Activated CD4-positive, alpha-beta T cell treated with anti-CD3 and anti-CD28 coated beads, Interleukin-2, amount 50 U/mL, for 16 hours (primary cell): Measurements from ENCODE around the gene THADA.

Experiments
- DNase-seq: peaks from one replicate; pipeline ENCODE4 v3.0.0-alpha.2; 2020

THADA gene

DNA sequence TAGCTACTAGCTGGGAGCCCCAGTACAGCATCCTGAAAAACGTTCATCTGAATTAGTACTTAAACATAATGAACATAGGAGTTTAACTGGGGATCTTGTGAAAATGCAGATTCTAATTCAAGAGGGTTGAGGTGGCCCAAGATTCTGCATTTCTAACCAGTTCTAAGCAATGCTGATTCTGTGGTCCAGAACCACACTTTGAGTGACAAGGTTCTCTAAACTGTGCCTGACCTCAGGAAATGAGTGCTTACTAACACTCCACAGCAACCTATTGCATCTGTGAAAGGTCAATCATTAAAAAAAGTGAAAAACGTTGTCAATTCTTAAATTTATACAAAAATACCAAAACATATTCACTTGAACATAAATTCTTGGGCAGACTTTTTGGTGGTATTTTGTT is 212.3 kb downstream of the THADA start:
- no peak for DNase-seq

DNA sequence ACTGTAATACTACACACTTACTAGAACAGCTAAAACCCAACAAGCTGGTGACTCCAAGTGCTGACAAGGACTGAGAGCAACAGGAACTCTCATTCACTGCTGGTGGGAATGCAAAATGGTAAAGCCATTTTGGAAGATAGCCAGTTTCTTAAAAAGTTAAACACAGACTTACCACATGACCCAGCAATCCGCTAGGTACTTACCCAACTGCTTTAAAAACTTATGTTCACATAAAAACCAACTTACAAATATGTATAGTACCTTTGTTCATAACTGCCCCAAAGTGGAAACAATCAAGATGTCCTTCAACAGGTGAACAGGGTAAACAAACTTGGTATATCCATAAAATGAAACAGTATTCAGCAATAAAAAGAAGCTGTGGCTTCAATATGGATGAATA is 216.3 kb downstream of the THADA start:
- no peak for DNase-seq

DNA sequence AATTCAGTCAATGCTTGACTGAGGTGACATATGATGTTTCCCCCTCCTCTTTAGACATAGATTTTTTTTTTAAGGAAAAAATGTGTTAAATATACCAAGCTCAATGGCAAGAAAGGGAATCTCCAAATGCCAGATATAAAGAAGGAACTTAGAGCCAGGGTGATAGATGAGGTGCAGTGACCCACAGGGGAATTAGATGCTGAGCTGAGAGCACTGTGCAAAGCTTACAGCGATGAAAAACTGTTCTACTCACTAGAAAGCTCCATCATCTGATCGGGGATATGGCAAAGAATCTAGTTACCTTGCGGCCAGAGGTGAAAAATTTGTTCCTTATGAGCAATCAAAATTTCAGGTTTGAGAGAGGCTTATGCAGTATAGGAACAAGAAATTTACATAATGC is 218.5 kb downstream of the THADA start:
- no peak for DNase-seq

DNA sequence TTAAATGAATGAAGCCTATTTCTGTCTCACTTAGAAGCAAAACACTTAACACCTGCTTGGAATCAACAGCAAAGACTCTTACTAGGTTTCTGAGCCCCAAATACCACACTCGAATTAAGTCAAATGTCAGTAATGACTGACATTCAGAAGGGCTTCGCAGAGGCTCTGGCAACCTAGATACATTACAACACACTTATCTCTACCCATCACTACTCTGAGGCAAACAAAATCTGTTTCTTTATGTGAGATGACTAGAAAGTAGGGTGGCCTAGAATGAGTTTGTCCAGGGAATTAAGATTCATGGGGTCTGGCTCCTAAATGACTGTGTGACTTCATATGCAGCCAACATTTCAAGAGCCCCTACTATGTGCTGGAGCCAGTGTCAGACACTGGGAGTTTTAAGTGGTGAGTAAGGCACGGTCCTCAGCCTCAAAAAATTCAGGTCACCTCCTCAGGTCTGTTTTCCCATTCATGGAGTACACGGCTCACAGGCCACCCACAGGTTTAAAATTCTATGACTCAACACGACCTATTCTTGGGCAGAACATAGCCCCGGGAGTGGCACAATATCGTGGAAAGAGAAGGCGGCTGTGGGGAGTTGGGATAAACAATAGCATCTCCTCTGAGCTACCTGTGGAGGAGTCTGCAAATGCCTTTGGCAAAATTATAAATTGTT is 219.2 kb downstream of the THADA start:
- DNase-seq: no peak

DNA sequence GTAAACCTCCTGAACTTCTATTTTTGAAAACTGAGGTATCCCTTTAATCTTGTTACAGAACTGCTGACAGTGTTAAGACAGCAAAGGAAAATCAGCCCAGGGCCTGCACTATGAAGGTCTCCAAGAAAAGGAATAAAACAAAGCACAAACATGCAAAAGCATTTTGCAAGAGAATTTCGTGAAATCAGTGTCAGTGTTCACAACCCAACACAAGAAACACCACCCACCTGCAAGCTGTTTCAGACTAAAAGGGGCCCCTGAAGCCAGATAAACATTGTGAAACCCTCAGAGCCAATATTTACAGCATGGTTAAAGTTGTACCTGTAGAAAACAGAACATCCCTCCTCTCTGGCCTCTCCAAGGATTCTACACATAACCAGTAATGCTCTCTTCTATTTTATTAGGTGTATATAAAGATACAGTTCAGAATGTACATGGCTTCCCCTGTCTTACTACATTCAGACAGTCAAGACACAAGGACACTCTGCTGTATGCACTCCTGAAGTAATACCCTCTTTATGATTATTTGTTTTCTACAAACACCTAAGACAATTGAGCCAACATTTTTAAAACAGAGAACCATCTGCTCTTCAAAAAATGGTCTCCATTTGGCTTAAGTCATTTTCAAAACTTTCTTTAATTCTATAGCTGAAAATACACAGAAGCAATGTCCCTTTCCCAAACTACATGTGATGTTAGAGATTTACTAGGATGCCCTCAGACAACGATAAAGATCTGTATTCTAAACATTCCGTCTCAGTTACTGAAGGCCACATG is 219.9 kb downstream of the THADA start:
- DNase-seq: no peak

DNA sequence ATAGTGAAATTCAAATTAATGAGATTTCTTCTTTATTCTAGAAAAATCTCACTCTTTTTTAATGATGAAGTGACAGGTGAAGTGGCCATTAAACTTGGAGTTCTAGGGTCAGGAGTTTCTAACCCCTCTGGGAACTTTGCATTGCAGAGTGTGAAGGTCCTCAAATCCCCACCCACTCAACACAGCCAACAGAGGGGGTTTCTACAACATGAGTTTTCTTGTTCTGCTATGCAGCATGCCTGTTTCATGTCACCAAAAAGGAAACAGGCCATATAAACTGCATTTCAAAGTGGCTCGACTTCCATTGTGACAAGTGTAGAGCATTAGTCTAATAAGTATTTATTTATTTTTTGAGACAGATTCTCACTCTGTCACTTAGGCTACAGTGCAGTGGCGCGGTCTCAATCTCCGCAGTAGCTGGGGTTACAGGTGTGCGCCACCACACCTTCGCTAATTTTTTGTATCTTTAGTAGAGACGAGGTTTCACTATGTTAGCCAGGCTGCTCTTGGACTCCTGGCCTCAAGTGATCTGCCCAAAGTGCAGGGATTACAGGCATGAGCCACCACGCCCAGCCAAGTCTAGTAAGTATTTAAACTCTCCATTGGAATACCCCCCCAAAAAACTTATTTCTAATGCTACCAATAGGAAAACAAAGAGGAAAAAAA is 223.3 kb downstream of the THADA start:
- no peak for DNase-seq

DNA sequence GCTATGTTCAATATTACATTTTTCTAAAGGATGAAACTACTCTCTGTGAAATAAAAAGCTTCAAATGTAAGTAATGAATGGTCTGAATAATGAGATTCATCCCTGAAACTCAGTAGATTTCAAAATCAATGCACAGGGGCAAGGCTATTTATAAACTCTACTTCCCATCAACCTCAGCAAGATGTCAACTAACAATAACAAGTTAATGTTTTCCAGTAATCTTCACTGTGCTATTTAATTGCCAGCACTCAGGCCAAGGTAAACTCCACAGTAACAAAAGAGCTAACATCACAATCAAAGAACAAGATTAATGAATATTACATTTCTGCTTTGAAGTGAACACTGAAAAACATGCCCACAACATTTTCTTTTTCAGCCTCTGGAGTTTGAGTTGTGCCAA is 225.1 kb downstream of the THADA start:
- no peak for DNase-seq

DNA sequence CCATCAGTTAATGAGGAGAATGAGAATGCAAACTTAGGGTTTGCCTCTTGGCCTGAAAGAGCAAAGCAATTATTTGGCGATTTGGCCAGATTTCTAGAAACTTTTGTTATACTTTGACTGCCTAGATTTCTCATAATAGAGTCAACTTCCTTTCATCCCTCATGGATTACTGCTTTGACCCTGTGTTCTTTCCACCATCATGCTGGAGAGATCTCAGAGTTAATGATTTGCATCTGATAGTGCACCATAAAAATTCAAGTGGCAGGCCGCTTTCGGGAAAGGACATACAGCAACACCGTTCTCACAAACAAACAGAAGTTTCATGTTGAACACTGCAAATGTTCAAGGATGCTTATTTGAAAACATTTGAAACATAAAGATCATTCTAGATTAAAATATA is 225.7 kb downstream of the THADA start:
- DNase-seq: no peak

DNA sequence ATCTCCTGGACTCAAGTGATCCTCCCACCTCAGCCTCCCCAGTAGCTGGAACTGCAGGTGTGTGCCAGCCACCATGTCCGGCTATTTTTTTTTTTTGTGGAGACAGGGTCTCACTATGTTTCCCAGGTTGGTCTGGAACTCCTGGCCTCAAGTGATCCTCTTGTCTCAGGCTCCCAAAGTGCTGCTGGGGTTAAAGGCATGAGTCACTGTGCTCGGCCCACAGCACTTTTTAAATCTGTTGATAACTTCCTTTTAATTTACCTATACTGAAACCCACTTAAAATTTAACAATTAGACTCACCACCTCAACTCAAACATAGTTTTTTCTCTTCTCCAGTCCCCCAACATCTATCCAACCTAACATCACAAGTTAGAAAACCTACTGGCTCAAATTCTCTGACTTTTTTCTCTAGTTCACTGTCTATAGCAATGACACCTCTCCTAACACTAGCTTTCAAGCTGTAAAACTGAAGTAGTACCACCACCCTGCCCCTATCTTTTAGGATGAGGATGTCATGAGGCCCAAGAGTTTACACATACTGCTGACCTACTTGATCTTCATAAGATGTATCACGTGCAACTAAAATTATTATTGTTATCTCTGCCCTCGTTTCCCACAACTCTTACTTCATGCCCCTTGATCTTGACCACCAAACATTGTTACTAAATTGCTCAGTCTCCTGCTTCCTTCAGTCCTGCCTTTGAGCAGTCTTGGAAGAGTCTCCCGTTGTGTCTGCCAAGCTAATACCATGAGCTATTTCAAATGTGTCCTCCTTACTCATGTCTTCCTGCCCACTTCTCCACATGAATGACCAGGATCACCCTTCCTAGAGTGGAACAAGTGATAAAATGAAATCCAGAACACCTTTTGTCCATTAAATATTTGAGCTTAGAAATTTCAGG is 227.1 kb downstream of the THADA start:
- no peak for DNase-seq

DNA sequence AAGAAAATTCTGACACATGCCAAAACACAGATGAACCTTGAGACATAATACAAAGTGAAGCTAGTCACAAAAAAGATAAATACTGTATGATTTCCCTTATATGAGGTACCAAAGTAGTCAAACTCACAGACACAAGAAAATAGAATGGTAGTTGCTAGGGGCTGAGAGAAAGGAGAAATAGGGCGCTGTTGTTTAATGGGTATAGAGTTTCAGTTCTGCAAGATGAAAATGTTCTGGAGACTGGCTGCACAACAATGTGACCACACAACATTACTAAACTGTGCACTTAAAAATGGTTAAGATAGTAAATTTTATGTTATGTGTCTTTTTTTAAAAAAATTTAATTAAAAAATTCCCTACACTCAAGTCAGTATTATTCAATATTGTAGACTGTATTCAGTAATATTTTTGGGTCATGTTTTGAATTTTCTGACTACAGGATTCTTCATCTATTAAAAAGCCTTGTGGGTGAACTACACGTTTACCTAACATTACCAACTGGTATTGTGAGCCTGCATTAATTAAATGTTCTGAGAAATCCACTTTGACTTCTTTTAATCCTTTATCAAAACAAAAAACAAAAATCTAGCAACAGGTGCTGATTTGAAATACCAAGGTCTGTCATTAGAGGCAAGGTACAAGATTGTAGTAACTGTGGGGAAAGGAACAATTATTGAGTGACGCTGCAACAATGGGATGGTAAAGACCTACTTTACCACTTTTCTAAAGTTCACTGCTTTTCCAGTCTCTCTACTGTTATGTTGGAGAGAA is 228.6 kb downstream of the THADA start:
- no peak for DNase-seq

DNA sequence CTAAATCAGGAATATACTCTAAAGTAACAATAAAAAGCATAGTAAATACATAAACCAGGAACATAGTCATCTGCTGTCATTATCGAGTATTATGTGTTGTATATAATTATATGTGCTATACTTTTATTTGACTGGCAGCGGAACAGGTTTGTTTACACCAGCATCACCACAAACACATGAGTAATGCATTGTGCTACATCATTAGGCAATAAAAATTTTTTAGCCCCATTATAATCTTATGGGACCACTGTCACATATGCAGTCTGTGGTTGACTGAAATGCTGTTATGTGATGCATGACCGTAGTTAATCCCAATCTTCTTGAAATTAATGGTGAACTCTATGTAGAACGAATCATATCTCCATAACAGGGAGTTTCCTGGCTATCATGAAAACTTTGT is 232.7 kb downstream of the THADA start:
- no peak for DNase-seq

DNA sequence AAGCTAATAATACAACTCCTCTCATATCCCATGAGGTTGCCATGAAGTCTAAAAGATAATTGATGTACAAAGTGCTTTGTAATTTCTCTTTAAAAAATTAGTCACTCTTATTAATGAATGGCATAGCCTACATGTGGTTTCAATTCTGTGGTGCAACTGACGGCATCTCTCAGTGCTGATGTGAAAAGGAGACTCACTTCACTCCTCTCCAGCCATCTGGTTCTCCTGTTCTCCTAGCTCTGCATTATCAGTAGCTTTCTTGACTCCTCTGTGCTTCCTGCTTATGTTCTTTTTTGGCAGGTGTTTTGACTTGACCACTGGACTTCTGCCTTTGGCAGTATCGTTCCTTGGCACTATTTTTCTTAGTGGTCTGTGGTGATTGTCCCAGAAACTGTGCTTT is 234.6 kb downstream of the THADA start:
- no peak for DNase-seq

DNA sequence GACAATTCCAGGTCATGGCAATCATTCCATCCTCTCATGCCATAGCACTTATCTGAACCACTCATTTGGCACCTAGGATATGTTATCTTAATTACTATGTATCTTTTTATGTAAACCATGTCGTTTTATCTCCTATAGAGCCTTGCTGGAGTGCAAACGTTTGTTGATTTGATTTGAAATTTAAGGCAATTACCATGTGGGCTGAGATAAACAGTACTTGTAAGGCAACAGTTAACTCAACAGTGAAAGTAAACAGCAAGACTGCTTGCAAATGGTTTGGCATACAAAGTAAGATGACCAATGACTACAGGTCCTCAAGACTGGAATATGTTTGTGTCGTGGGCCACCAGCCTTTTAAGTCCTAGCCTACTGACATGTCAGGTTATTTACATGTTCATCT is 235.7 kb downstream of the THADA start:
- DNase-seq: no peak

DNA sequence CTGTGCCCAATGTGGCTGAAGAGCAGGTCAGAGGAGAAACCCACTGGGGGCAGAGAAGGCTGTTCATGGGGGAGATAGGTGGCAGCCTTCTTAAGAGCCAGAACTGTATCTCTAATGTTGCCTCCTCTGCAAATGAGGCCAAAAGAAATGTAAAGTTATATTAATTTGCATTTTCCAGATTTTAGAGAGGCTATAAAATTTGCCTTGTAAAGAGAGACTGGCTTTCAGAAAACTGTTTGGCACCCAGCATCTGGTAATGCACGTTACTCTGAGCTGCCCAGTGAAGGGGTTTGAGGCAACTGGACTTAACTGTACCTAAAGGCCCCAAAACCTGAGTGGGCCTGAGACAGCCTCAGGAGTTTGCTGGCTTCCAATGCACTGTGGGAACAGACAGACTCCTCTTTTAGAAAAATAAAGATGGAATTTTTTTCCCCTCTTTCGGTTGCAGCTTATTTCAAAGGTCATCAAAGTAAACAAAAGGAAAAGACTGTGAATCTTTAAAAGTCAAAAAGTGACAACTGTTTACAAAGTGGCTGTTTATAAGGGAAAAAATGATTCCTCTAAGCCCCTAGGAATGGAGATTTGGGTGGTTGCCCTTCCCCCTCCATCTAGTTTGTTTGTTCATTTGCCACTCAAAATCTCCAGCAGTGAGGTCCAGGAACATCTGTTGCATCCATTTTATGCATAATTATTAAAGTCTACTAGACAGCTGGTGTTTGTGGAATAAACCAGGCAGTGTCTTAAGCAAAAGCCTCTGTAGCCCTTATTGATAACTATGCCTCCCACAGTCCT is 237.2 kb downstream of the THADA start:
- DNase-seq: no peak

DNA sequence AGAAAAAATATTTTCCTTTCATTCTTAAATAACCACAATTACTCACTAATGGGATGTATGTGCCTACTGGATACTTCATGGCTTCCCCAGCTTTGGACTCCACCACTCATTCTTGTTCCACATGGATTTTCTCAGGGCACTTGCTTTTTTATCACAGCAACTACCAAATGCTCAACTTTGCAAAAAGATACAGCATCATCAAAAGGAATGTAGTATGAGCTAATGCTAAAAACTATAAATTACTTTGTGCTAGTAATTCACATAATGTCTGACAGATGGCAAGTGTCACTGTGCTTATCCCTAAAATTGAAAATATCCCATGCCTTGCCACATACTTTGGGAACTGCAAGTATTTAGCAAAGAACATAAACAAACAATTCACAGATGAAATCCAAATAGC is 239.1 kb downstream of the THADA start:
- DNase-seq: no peak

DNA sequence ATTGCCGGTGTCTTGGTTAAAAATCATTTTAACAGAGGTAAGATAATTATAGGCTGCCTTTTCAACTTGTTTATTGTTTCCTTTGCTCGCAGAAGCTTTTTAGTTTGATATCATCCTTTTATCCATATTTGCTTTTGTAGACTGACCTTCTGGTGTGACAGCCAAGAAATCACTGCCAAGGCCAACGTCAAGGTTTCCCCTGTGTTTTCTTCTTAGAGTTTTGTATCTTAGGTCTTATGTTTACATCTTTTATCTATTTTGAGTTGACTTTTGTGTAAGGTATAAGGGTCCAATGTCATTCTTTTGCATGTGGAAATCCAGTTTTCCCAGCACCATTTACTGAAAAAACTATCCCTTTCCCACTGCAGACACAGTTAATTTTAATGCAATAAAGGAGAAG is 240.4 kb downstream of the THADA start:
- DNase-seq: no peak

DNA sequence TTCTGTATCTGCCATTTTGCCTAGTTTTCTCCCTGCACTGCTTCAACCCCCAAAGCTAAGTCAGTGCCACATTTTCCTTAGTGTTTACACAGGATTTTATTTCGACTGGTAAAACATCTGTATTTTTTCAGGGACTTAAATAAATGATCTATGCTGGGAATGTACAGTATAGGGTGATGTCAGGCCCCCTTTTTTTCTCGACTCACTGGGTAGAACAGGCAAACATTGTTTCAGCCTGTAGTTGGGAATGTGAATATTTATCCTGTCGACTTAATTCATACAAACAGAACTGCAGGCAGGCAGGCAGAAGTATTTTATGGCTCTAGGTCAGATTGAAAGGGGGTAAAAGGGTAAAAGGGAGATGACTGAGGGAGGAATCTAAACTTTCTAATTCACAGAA is 245.9 kb downstream of the THADA start:
- no peak for DNase-seq

DNA sequence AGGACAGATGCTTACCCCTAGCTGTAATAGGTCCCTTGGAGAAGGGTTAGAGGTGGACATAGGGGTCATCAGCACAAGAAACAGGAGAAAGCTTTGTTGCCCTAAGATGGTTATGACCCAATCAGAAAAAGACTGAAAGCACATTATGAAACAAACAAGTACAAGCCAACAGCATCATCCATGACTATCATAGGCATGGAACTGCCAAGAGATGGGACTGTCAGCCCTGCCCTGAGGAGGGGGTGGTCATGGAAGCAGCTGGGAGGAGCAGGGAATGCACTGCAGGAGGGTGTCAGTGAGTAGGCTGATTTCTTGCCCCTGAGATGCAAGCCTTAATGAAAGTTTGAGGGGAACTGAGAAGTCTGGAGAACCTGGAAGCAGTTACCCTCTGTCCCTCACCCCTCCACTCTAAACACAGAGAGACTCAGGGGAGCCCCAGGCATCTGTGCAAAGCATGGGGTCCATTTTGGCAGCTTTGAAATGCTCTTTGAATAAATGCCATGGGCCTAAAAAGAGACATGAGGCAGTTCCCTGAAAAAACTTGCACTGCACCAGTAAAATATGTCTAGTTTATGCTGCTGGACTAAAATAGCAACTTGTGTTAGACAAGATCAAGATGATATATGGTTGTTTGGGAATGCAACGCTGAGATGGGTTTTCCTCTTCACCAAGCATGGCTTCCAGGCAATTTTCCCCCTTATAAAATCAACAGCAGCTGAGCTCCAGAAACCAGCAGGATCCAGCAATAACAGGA is 246.8 kb downstream of the THADA start:
- no peak for DNase-seq

DNA sequence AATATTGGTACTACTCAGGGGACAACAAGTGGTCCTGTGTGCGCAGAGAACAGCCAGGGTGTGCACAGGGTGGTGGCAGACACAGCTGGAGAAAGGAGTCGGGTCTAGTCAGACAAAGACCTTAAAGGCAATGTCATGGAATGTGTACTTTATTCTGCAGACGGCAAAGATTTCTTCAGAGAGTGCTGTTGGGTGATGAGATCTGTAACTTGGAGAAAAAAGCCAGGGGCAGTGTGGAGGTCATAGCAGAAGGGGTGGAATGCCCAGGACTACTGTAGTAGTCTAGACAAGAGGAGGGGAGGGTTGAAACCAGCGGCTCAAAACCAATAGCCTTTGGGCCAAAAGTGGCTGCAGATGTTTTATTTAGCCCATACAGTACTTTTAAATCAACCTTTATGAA is 248.1 kb downstream of the THADA start:
- no peak for DNase-seq
